Gastroesophageal sphincter (tissue), 3 donors: Measurements from ENCODE around the gene ZNF497.

Experiments
- CTCF ChIP-seq, 4 experiments: fragments of 200-600 bp in 2 of 4; fragments of 450-650 bp in 2 of 4; sonication (generic) in 1 of 4; IDR thresholded peaks; one replicate each; pipeline ENCODE4 v1.5.1; 2017 to 2019; ENCODE audit warnings: antibody characterized with exemption in 4 of 4, mild to moderate bottlenecking in 2 of 4, moderate library complexity in 2 of 4
- EP300 ChIP-seq: sonication (generic); formaldehyde crosslinking; IDR thresholded peaks from one replicate; pipeline ENCODE4 v1.6.1; 2017; ENCODE audit warnings: antibody characterized with exemption, mild to moderate bottlenecking
- POLR2AphosphoS5 ChIP-seq: sonication (generic); formaldehyde crosslinking; IDR thresholded peaks from one replicate; pipeline ENCODE4 v1.6.1; 2017; ENCODE audit warnings: antibody characterized with exemption

GRCh38 chr19:58398087-58398486 lies 35.5 kb upstream of the ZNF497 start:
- TF ChIP-seq CTCF (IDR thresholded peaks at IDR 0.05): no peak
- no peak for TF ChIP-seq EP300
- no peak for TF ChIP-seq POLR2AphosphoS5
